ENCODE results near the gene TLX3. TPM values are rescaled to one million over a fixed set of nuclear protein-coding genes. Genes with fewer than 3 reads are reported as not detected.

Gene TLX3
- total RNA-seq, 1 donor from 2014 or later: not detected

GRCh38 chr5:171315925-171316257 is 6.8 kb downstream of the TLX3 start:
- Mint-ChIP-seq H3K9me3 (peaks cover 3% of the 10 kb centered on the region), H3K36me3 (no peaks in the 10 kb centered on the region), H3K4me3 (peak overlapping the region; percentile 48), H3K4me1 (peaks cover 11% of the 10 kb centered on the region), H3K27me3 (ENCODE audit: insufficient read depth, low read depth) (peaks cover 77% of the 10 kb centered on the region), H3K27ac (no peak overlapping the region)
- no peak overlapping the region for H3K9ac ChIP-seq
- TF ChIP-seq CTCF (IDR thresholded peaks at IDR 0.05) (no peak), EZH2 (IDR thresholded peaks at IDR 0.05) (no peak), EZH2phosphoT487 (IDR thresholded peaks at IDR 0.05) (no peak)
- DNase-seq (ENCODE audit: low spot score): no peak
- H3K4me2 ChIP-seq: peak overlapping the region; percentile 61
- H3K9me3 ChIP-seq (ENCODE audit: low read depth): no peaks in the 10 kb centered on the region
- peak overlapping the region; percentile 25 for H3K4me3 ChIP-seq
- H3K27me3 ChIP-seq: peaks cover 100% of the 10 kb centered on the region
- H3K4me1 ChIP-seq: peaks cover 22% of the 10 kb centered on the region
- no peak overlapping the region for H2AFZ ChIP-seq (replicated peaks)
- H3K27ac ChIP-seq: no peak overlapping the region
- no peaks in the 10 kb centered on the region for H3K79me2 ChIP-seq (ENCODE audit: low read depth)
- peaks cover 32% of the 10 kb centered on the region for H3F3A ChIP-seq (ENCODE audit: low read depth)
- peaks cover 83% of the 10 kb centered on the region for H4K20me1 ChIP-seq (ENCODE audit: low read depth)
- H3K36me3 ChIP-seq: no peaks in the 10 kb centered on the region

GRCh38 chr5:171316258-171317121 is 7.4 kb downstream of the TLX3 start:
- H3K4me1 Mint-ChIP-seq: peaks cover 11% of the 10 kb centered on the region
- H3F3A ChIP-seq (ENCODE audit: low read depth): peaks cover 26% of the 10 kb centered on the region
- no peaks in the 10 kb centered on the region for H3K79me2 ChIP-seq (ENCODE audit: low read depth)
- no peaks in the 10 kb centered on the region for H3K9me3 ChIP-seq (ENCODE audit: low read depth)
- H3K4me3 ChIP-seq: peak overlapping the region; percentile 25
- H3K27ac Mint-ChIP-seq: no peak overlapping the region
- no peak overlapping the region for H2AFZ ChIP-seq (replicated peaks)
- peaks cover 77% of the 10 kb centered on the region for H4K20me1 ChIP-seq (ENCODE audit: low read depth)
- H3K4me1 ChIP-seq: peaks cover 17% of the 10 kb centered on the region
- H3K9ac ChIP-seq: no peak overlapping the region
- DNase-seq (ENCODE audit: low spot score): peak; percentile 74
- H3K27me3 ChIP-seq: peaks cover 100% of the 10 kb centered on the region
- H3K36me3 Mint-ChIP-seq: no peaks in the 10 kb centered on the region
- H3K27ac ChIP-seq: no peak overlapping the region
- H3K4me3 Mint-ChIP-seq: peak overlapping the region; percentile 48
- H3K9me3 Mint-ChIP-seq: peaks cover 3% of the 10 kb centered on the region
- TF ChIP-seq CTCF (IDR thresholded peaks at IDR 0.05): no peak
- peak; percentile 90 for TF ChIP-seq EZH2 (IDR thresholded peaks at IDR 0.05)
- peak; percentile 99 for TF ChIP-seq EZH2phosphoT487 (IDR thresholded peaks at IDR 0.05)
- H3K27me3 Mint-ChIP-seq (ENCODE audit: insufficient read depth, low read depth): peaks cover 79% of the 10 kb centered on the region
- H3K36me3 ChIP-seq: no peaks in the 10 kb centered on the region
- H3K4me2 ChIP-seq: peak overlapping the region; percentile 61

GRCh38 chr5:171317230-171317629 is 8.2 kb downstream of the TLX3 start:
- H3K4me1 ChIP-seq: peaks cover 10% of the 10 kb centered on the region
- Mint-ChIP-seq H3K4me1 (peaks cover 11% of the 10 kb centered on the region), H3K27ac (no peak overlapping the region), H3K4me3 (no peak overlapping the region), H3K27me3 (ENCODE audit: insufficient read depth, low read depth) (peaks cover 84% of the 10 kb centered on the region), H3K9me3 (peaks cover 3% of the 10 kb centered on the region), H3K36me3 (no peaks in the 10 kb centered on the region)
- peaks cover 100% of the 10 kb centered on the region for H3K27me3 ChIP-seq
- no peak overlapping the region for H3K4me2 ChIP-seq
- H3K27ac ChIP-seq: no peak overlapping the region
- H3K79me2 ChIP-seq (ENCODE audit: low read depth): no peaks in the 10 kb centered on the region
- H2AFZ ChIP-seq (replicated peaks): no peak overlapping the region
- no peak overlapping the region for H3K4me3 ChIP-seq
- DNase-seq (ENCODE audit: low spot score): peak; percentile 10
- TF ChIP-seq EZH2phosphoT487 (IDR thresholded peaks at IDR 0.05) (no peak), CTCF (IDR thresholded peaks at IDR 0.05) (no peak), EZH2 (IDR thresholded peaks at IDR 0.05) (no peak)
- H3K9ac ChIP-seq: no peak overlapping the region
- peaks cover 70% of the 10 kb centered on the region for H4K20me1 ChIP-seq (ENCODE audit: low read depth)
- peaks cover 20% of the 10 kb centered on the region for H3F3A ChIP-seq (ENCODE audit: low read depth)
- no peaks in the 10 kb centered on the region for H3K9me3 ChIP-seq (ENCODE audit: low read depth)
- H3K36me3 ChIP-seq: no peaks in the 10 kb centered on the region
